HS-5 (cell line): ENCODE data around the gene ASB5.
"Not testable (repeated sequence)": the region's sequence is repeated elsewhere in the genome, so short reads cannot be mapped to it uniquely, and the experiment has no call there.

Source experiments
- DNase-seq: peaks from one replicate; pipeline ENCODE4 v3.0.0-alpha.2; 2012; ENCODE audit warnings: low read depth

ASB5 gene, protein sequence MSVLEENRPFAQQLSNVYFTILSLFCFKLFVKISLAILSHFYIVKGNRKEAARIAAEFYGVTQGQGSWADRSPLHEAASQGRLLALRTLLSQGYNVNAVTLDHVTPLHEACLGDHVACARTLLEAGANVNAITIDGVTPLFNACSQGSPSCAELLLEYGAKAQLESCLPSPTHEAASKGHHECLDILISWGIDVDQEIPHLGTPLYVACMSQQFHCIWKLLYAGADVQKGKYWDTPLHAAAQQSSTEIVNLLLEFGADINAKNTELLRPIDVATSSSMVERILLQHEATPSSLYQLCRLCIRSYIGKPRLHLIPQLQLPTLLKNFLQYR

DNA sequence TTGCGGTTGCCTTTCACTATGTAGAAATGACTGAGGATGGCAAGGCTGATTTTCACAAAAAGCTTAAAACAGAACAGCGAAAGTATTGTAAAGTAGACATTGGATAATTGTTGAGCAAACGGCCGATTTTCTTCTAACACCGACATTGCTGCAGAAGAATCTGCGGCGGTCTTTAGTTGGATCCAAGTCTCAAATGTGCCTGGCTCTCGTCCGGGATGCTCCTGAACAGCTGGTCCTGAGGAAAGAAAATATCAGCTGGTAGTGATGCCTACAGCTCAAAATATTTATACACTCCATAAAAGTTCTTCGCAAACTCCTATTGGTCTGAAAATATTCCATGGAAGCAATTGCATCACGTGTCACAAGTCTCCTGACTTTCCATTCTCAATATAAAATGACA is at the start of gene ASB5:
ASB5 (minus strand) TSS at position 260 of the 400 bp plus-strand sequence; CDS start at position 146, 114 bp downstream.
- no peak for DNase-seq

DNA sequence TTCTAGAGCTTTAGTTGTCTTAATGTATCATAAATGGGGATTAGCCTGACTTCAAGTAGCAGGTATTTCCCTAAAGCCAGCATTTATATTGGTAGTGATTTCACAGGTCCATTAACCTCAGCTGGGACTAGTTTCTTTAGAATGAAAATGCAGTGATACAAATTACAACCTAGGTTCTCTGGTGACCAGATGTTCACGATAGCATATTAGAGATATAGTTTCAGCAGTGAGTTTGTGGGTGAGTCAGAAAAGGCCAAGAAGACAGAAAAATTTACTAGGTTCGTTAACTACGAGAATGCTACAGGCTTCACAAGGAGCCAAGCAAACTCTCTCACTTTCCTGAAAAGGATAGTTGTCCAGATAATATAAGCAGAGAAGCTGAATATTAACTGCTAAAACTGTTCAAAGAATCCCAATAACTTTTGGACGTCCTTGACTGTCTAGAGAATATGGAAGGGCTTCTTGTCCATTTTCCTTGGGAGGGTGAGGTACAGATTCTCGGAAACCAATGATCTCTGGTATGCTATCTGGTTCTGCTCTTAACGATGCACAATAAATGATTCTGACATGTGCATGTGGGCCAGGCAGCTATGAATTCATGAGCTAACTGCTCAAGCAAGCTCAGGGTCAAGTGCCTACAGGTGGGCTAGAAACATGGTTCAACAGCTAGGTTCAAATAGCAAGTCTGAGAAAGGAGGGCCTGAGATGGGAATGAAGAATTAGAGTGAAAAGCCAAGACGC is 44.7 kb upstream of the ASB5 start:
- DNase-seq, result no peak

DNA sequence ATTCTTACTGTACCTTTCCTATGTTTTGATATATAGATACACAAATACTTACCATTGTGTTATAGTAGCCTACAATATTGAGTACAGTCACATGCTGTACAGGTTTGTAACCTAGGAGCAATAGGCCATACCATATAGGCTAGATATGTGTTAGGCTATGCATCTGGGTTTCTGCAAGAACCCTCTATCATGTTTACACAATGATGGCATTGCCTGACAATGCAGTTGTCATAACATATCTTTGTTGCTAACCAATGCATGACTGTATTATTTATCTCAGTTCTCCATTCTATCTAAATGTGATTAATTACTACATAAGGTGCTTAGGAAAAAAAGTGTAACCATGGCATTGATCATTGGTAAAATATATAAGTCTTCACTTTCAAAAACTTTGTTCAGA is 40.8 kb upstream of the ASB5 start:
- no peak for DNase-seq

DNA sequence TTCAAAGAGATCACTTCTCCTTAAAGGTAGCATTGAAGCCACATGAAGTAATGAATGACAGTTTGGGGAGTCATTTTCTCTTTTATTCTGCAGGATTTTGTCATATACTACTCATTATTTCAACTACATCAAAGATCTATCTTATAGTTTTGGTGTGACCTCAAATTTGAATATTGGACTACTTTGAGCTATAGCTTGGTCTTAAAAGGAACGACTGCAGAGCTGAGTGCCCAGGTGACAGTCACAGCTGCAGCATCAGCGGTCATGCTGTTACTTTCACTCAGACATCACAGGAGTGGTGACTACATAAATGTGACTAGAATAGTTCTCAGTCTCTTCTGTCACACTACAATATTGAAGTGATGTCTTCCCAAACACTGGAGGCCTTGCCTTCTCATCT is 40.0 kb upstream of the ASB5 start:
- no peak for DNase-seq

DNA sequence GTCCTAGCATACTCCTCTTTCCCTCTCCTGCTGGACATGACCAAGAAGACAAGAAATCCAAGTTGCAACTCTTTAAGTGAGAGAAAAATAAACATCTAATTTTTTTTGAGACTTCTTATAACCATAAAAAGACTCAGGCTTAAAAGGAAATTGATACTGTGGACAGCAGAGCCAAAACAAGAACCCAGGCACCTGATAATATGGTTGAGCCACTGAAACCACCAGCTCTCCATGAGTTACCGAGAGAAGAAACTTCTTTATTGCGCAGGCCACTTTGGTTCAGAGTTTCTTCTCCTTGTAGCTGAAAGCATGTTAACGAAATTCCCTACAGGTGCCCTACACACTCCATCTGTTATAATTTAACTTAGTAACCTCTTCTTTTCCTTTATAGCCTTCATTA is 39.4 kb upstream of the ASB5 start:
- no peak for DNase-seq

DNA sequence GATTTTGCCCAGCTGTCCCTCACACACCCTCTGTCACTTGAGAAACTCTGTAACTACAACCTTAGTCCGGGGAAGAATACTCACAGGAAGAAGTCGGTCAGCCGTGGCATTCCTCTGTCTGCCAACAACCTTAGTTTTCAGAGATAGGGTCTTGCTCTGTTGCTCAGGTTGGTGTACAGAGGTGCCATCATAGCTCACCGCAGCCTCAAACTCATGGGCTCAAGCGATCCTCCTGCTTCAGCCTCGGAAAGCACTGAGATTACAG is 38.6 kb upstream of the ASB5 start:
- DNase-seq, result no peak

DNA sequence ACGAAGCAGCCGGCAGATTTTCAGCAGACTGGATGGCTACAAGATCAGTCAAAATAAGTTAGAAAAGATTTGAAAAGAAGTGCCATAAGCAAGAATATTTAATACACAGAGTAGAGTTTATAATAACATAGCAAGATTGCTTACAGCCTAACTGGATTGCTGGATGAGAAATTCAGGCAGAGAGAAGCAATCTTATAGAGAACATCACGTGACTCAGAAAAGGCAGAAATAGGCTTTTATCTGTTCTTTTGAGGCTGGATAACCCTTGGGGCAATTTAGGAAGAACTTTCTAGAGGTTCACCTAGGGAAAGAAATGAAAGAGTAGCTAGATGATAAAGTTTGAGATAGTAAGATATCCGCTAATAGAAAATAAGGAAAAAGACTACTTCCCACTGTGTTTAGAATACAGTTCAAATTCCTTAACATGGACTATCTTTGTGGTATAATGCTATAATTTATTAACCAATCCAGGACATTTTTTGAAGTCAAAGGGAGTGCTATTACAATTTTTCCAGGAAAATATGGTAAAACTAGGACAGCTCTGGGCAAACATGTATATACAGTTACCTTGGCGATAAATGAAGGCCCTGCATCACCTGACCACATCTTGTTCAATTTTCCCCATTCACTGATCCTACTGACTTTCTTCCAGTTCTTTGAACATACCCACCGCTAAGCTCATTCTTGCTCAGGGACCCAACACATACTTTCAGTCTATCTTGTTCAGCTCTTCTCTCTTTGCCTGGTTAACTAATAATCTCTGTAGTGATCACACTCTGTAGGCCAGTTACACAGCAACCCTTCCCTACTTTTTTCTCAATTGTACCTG is 38.0 kb upstream of the ASB5 start:
- DNase-seq, result no peak

DNA sequence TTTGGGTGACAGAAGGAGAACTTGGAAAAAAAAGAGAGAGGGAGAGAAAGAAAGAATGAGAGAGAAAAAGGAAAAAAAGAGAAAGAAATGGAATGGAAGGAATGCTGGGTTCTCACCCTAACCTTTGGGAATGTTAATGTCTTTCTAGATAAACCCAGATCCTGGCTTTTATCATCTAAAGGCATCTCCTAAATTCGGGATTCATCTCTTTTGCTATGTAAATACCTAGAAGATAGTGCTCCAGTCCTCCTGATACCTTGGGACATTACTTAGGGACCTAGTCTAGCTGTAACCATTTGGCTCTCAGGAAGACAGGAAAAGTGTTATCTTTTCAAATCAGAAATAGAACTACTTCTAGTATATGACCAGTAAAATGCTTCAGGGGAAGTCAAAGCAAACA is 34.9 kb upstream of the ASB5 start:
- no peak for DNase-seq

DNA sequence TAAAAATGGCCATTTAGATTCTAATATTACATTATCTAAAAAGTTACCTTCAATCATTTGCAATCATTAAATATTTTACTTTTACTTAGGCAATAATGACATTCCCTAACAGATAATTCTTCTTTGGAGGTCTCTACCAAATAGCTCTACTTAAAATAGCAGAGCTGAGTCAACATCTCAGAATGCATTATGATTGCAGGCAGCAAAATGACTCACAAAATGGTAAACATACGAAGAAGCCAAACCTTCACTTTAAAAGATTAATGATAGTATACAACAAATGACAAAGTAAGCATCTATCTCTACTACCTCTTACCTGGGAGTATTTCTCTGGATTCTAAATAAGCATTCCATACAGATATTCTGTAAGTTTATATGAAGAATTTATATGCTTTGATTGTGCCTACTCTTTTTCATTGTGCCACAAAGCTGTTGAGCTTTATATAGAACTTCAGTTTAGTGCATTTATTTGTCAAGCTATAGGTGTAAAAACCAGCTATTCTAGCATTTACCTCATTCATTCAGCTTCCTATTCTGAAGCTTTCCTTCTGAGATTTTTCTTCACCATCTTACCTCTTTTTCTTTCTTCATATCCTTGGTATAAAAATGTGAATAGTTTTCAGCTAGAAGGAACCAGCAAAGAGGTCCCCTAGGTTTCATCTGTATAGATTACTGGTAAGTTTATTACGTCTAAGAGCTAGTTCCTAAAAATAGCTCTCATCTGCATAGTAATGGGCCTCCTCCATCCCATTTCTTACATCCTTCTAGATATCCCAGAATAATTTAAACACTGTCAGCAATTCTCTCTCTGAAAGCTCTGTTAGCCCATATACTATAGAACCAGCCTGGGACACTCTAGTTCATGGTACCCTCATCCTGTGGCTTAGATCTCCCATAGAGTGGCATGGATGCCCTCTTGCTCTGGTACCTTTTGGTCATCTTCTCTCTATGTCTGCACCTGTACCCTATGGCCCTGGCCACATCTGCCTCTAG is 33.6 kb upstream of the ASB5 start:
- peak; percentile 57 for DNase-seq

DNA sequence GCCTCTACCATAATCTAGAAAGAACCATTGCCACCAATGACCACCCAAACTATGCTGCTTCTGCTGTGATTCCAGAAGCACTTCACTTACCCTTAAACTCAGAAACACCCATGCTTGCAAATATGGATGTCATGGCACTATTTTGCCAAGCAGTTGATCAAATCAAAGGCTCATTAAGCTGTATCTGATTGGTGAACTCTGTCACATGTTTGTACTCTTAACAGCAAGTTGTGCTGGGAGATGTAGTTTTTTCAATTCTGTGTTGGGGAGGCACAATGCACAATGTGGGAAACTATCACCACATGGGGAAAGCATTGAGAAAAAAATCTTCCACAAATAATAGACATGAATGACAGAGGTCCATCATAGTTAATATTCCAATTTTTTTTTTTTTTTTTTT is 31.5 kb upstream of the ASB5 start:
- no peak for DNase-seq

DNA sequence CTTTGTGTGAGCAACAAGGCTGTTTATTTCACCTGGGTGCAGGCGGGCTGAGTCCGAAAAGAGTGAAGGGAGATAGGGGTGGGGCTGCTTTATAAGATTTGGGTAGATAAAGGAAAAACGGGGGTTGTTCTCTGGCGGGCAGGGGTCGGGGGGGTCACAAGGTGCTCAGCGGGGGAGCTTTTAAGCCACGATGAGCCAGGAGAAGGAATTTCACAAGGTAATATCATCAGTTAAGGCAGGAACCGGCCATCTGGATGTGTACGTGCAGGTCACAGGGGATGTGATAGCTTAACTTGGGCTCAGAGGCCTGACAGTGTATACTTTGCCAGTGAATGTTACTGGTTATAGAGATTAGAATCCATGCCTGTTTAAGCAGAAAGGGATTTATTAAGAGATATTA is 31.0 kb upstream of the ASB5 start:
- no peak for DNase-seq

DNA sequence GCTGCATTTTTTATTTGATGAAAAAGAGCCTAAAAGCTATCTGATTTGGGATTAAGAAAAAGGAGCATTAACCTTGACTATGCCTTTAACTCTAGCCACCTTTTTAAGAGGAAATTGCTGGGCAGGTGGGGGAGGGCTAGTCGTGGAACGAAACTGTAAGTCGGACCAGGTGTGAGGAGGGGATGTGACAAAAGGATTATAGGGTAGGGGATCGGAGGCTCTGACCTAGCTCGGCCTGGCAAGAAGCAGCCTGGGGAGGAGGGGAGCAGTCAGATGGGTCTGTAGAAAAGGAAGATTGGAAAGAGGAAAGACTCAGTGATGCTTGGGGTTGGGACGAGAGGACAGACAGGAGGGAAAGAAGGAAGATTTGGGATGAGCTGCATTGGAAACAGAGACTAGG is 29.6 kb upstream of the ASB5 start:
- no peak for DNase-seq

DNA sequence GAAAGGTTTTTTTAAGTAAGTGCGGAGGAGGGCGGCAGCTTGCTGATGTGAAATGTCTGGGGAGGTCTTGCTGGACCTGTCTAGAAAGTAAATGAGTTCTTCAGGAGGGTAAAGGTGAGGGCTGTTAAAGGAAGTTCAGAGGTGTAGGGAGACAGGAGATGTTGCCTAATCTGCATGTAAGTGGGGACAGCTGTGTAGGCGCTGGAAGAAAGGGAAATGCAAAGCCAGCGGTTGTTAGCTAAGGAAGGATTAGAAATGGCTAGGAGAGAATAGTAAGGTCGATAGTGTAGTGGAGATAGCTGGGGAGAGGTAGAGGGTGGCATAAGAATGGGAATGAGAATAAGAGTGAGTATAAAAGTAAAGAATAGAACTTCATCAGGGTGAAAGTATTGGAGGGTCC is 26.9 kb upstream of the ASB5 start:
- not testable (repeated sequence) for DNase-seq

DNA sequence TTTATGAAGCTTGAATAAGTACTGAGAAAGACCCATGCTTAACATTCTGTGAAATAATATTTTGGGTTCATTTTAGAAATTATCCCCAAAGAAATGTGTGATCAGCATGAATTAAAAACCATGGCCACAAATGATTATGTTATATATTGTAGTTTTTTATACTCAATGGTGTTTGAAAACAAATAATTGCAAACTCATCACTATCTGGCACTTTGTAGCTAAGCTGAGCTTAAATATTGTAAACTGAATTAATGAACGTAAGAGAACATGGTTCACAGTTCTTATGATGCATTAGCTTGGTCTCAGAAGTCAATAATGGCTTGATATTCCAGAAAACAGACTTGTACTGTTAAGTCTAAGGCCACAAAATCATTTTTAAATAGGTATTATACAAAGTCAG is 24.6 kb upstream of the ASB5 start:
- no peak for DNase-seq

DNA sequence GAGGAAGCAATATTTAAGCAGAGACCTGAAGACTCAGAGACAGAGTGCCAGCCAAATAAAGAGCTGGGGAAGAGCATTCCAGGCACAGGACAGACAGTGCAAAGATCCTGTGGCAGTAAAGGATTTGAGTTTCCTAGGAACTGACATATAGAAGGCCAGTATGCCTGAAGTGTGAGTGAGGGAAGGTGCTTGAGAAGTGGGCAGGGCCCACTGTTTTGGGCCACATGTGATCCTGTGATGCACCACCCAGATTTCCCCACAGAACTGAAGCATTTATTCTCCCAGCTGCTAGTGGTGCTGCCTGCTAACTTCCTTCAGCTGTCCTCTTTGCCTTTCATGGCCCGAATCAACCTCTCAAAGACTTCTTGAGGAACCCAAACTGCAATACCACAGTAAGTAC is 23.9 kb upstream of the ASB5 start:
- DNase-seq, result no peak

DNA sequence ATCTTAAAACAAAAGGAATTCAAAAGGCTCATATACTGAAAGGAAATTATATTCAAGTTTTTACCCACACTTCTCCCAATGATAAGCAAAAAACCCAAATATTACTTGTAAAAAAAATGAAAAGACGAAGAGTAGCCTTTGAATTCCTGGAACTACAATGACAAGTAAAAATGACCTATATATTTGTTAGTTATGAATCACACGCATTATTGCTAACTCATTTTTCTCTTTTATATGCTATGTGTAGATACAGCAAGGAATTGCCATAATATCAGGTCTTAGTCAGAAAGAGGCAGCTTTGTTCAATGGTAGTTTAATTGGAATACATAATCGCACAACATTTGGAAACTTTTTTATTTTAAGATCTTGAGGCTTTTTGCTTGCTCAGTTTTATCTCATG is 22.7 kb upstream of the ASB5 start:
- no peak for DNase-seq

DNA sequence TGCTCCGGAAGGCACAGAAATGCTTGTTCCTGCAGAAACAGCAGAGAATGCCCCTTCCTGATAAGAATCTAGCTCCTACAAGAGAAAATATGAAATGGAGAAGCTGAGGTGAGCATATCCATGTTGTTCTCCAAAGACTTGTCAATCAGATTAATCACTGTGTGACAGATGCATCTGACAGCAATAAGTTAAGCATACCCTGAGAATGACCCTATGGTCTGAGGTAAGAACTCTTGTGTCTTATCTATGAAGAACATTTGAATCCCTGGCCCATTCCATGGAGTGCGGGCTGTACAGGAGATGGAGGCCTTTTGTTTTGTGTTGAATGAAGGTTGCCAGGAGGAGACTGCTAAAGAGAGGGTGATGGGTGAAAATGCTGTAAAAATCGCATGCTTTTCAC is 21.5 kb upstream of the ASB5 start:
- DNase-seq, result no peak

DNA sequence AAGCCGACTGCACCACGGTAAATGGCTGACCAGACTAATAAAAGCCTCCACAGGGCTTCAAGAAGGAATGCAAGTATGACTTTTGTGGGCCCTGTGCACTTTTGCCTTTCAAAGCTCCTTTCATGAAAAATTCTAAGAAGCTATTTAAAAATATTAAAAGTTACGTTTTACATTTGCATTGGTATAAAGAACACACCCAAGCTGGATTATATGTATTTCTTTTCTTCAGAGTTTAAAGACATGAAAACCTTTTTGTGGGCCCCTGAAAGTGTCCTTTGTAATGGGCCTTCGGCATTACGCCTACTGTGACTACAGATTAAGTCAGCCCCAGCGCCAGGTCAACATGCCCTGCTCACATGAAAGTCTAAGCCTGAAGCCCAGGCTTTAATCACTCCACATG is 20.5 kb upstream of the ASB5 start:
- no peak for DNase-seq

DNA sequence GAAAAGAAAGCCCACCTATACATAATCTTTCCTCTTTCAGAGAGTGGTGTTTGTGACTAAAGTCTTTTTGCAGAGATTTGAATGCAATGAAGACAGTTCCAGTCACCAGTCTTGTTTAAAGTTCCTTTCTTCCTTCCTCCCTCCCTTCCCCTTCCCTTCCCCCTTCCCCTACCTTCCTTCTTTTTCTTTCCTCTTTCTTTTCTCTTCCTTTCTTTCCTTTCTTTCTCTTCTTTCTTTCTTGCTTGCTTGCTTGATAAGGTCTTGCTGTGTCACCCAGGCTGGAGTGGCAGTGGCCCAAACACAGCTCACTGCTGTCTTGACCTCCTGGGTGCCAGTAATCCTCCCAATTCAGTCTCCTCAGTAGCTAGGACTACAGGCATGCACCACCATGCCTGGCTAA is 19.0 kb upstream of the ASB5 start:
- no peak for DNase-seq

DNA sequence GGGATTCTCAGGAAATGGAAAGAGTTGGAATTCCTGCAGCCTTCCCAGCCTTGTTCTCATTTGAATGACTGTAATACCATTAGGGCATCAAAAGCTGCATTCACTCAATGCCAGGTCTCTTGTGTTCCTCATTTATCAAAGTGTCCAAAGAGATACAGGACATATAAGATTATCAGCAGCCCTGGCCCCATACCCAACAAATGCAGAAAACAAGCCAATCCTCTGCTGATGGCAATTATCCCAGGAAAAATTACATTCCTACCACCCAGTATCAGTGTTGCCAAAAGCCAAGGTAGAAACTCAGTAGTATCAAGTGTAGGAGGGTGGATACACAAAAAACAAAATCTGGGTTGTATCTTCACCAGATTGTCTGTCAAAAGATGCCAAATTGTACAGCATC is 18.5 kb upstream of the ASB5 start:
- no peak for DNase-seq

DNA sequence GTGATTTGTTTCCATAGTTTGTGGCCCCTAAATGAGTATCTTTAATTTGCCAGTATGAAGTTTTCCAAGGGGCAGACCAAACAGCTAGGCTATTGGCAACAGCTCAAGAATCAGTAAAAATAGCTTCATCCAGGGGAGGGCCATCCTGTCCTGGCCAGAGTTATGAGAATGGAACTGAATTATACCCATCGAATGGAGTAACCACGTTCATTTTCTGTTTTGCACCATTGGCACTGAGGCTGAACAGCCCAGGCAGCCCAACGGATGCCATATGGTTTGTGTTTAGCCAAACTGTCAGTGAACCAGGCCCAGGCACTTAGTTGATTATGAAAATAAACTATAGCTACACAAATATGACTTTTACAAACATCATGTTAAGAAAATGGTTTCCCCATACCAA is 17.7 kb upstream of the ASB5 start:
- no peak for DNase-seq

DNA sequence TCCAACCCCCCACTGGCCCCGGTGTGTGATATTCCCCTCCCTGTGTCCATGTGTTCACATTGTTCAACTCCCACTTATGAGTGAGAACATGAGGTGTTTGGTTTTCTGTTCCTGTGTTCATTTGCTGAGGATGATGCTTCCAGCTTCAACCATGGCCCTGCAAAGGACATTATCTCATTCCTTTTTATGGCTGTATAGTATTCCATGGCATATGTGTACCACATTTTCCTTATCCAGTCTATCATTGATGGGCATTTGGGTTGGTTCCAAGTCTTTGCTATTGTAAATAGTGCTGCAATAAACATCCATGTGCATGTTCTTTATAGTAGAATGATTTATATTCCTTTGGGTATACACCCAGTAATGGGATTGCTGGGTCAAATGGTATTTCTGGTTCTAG is 10.5 kb upstream of the ASB5 start:
- not testable (repeated sequence) for DNase-seq
